ENCODE measurements around the gene CCIN. TPM values are rescaled to one million over a fixed set of nuclear protein-coding genes. Genes with fewer than 3 reads are reported as not detected.
A peak's percentile ranks its signal among the peaks of the same experiment; 100 is the strongest.

The CCIN gene
- total RNA-seq, 1 experiment from 2014 or later = 0.13 TPM

GRCh38 chr9:36208521-36209253, 39.5 kb downstream of the CCIN start:
- Histone ChIP-seq H3K36me3 (ENCODE audit: control insufficient read depth, insufficient read depth, low read length) (peaks cover 76% of the 10 kb centered on the region), H3K4me3 (ENCODE audit: low read depth in 2 of 2, low read length in 2 of 2) (no peak overlapping the region), H3K9me3 (ENCODE audit: control insufficient read depth, insufficient read depth, low read depth, low read length) (no peaks in the 10 kb centered on the region), H3K27me3 (ENCODE audit: control insufficient read depth, insufficient read depth, low read length) (no peaks in the 10 kb centered on the region), H3K4me1 (ENCODE audit: control insufficient read depth, insufficient read depth, low read length) (peaks cover 17% of the 10 kb centered on the region; the same call in 1 of the 2 replicates), H3K27ac (ENCODE audit: low read length) (peak overlapping the region; percentile 25; the same call in 1 of the 2 replicates)
- ChIA-PET POLR2A (interaction anchor here (0.5 to 0.6 kb wide), 3 partner anchors 67 to 227 kb away, joined by 3 to 5 read pairs (median 4); no protein-coding TSS in a partner anchor), CTCF (no interaction called here)
- in situ Hi-C loops (cut with HindIII; ENCODE audit: low pct_unique_long_range_greater_than_20kb, low sequenced_read_pairs) = no loop called here
- DNase-seq (ENCODE audit: low read depth, low spot score) (no peak), ATAC-seq (no peak)
- no TSS peak for BruUV-seq (replicated peaks)
- intact Hi-C loops (cut with micrococcal nuclease; ENCODE audit: unreplicated experiment) = no loop called here
- TF ChIP-seq SIN3A (IDR thresholded peaks at IDR 0.05; ENCODE audit: borderline replicate concordance, insufficient read depth, low read depth, low read length) = no peak
- no peak for TF ChIP-seq REST (IDR thresholded peaks at IDR 0.05; ENCODE audit: insufficient read depth in 1 of 2, low read depth in 2 of 2, low read length in 1 of 2)
- no peak for TF ChIP-seq POLR2AphosphoS5 (IDR thresholded peaks at IDR 0.05; ENCODE audit: low read depth, low read length)
- no peak for TF ChIP-seq CTCF (IDR thresholded peaks at IDR 0.05)
- TF ChIP-seq TCF7L2 (IDR thresholded peaks at IDR 0.05; ENCODE audit: low read depth, low read length) = no peak; the same call in 1 of the 2 replicates

- CTCF ChIA-PET = no interaction called here
- in situ Hi-C loops (cut with HindIII; ENCODE audit: low pct_unique_long_range_greater_than_20kb, low sequenced_read_pairs) = no loop called here
- peaks cover 70% of the 10 kb centered on the region for H3K36me3 ChIP-seq (ENCODE audit: control insufficient read depth, insufficient read depth, low read length)
Observed at GRCh38 chr9:36210722-36211121, 41.5 kb downstream of the CCIN start.

More at GRCh38 chr9:36210722-36211121, 41.5 kb downstream of the CCIN start:
- intact Hi-C loops (cut with micrococcal nuclease; ENCODE audit: unreplicated experiment) = no loop called here
- no peak for ATAC-seq
- H3K27me3 ChIP-seq (ENCODE audit: control insufficient read depth, insufficient read depth, low read length) = no peaks in the 10 kb centered on the region
- DNase-seq (ENCODE audit: low read depth, low spot score) = no peak
- no peak for TF ChIP-seq REST (IDR thresholded peaks at IDR 0.05; ENCODE audit: insufficient read depth in 1 of 2, low read depth in 2 of 2, low read length in 1 of 2)
- no peak for TF ChIP-seq CTCF (IDR thresholded peaks at IDR 0.05)
- no peak for TF ChIP-seq TCF7L2 (IDR thresholded peaks at IDR 0.05; ENCODE audit: low read depth, low read length)
- no peak for TF ChIP-seq POLR2AphosphoS5 (IDR thresholded peaks at IDR 0.05; ENCODE audit: low read depth, low read length)
- no peak for TF ChIP-seq SIN3A (IDR thresholded peaks at IDR 0.05; ENCODE audit: borderline replicate concordance, insufficient read depth, low read depth, low read length)
- POLR2A ChIA-PET = no interaction called here
- BruUV-seq (replicated peaks) = no TSS peak
- peaks cover 17% of the 10 kb centered on the region; the same call in 1 of the 2 replicates for H3K4me1 ChIP-seq (ENCODE audit: control insufficient read depth, insufficient read depth, low read length)
- H3K4me3 ChIP-seq (ENCODE audit: low read depth in 2 of 2, low read length in 2 of 2) = no peak overlapping the region
- no peak overlapping the region for H3K27ac ChIP-seq (ENCODE audit: low read length)
- H3K9me3 ChIP-seq (ENCODE audit: control insufficient read depth, insufficient read depth, low read depth, low read length) = no peaks in the 10 kb centered on the region

All from Panc1 (cell line).